ENCODE measurements around the gene CEND1.

CEND1 gene

DNA sequence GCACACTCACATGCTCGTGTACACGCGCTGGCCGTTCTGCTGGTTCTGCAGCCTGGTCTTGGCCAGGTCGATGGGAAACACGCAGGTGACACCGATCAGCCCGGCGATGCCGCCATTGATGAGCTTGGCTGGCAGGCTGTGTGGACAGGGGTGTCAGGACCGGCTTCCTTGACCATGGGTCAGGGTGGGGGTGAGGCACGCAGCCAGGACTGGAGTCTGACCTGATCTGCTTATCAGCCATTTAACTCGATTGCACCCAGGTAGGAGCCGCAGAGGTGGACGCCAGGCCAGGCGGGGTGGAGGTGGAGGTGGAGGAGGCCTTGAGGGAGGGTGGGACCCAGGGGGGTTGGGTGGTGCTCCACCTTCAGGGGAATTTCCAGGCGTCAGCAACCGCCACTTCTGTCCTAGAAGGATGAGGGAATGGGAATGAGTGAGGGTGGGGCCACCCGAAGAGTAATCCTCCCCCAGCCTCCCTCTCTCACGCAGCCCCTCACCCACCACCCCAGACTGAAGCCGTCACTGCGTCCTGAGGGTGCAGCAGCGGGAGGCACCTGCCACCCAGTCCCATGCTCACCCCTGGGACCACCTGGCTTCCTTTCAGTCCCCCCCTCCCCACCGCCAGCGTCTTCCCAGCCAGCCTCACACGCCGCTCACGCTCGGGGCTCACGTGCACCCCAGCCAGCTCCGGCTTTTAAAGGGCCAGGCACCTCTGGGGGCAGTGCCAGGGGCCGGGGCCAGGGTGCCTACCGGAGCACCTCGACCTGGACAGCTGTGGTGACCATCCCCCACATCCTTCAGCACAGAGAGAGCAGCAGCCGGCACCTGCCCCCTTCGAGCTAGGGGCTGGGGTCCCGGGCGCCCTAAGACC is 5.1 kb upstream of the CEND1 start:
- DNase-seq, result no peak

DNA sequence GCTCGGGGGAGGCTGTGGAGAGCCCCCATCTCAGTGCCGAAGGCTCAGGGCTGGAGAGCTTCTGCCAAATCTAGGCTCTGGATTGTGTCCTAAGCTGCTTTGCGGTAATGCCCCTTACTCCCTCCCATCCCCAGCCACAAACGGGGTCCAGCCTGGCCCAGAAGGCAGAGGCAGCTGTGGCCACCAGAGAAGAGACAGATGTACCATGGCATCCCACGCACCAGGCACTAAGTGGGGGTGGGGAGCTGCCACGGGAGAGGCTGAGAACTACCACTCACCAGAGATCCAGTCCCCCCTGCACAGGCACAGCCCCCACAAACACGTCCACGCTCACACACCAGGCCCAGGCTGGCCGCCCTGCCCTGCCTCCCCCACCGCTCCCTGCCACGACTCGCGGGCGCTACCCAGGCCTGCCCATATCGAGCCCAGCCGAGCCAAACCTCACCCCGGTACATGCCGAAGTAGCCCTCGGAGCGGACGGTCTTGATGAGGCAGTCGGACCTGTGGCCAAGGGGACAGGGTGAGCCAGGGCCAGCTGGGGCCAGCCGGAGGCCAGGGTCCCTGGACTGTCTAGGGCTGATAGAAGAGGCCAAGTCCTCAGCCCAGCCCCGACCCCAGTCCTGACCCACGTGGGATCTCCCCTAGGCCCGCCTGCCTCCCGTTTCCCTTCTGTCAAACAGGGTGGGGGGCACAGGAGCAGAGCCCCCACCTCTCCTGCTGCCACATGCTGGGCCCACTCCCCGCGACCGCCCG is 4.3 kb upstream of the CEND1 start:
- DNase-seq, result no peak

DNA sequence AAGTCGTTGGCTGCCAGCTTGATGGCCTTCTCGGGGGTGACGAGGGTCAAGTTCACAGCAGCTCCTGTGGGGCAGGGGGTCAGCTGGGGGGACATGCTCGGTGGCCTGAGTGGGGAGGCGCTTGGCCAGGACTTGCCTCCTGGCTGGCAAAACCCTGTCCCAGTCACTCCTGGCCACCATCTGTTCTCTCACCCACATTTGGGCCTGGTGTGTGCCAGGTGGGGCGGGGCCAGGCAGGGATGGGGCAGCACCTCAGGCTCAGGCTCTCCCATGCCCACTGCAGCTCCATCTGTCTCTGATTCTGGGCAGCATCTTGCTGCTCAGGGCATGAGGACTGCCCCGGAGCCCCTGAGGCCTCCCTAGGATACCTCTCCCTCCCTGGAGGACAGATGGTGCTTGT is 3.7 kb upstream of the CEND1 start:
- DNase-seq, result no peak

DNA sequence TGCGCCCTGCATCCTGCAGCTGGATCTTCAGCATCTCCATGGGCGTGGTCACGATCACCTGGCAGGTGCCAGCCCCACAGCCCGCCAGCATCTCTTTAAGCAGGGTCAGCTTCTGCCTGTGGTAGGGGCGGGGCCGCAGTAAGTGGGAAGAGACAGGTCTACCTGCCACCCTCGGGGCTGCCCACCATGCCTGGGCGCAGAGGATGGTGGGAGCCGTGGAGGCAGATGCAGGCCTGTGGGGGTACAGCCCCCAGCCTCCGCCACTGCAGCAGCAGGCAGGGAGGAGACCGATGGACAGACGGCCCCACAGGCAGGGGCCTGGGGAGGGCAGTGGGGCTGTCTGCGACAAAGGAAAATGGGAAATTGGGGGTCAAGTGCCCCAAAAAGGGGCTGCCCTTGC is 3.0 kb upstream of the CEND1 start:
- DNase-seq, result no peak

DNA sequence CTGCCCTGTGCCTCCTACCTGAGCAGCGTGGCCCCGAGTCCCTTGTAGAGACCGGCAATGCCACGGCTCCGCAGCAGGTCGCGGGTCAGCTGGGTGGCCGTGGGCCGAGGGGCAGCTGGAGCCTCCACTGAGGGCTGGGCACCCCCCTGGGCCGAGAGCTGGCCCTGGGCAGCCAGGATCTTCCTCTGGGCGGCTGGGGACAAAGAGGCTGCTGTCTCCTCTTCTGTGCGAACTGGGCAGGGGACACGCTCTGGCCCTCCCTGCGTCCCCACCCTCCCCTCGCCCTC is 2.6 kb upstream of the CEND1 start:
- DNase-seq, result no peak

DNA sequence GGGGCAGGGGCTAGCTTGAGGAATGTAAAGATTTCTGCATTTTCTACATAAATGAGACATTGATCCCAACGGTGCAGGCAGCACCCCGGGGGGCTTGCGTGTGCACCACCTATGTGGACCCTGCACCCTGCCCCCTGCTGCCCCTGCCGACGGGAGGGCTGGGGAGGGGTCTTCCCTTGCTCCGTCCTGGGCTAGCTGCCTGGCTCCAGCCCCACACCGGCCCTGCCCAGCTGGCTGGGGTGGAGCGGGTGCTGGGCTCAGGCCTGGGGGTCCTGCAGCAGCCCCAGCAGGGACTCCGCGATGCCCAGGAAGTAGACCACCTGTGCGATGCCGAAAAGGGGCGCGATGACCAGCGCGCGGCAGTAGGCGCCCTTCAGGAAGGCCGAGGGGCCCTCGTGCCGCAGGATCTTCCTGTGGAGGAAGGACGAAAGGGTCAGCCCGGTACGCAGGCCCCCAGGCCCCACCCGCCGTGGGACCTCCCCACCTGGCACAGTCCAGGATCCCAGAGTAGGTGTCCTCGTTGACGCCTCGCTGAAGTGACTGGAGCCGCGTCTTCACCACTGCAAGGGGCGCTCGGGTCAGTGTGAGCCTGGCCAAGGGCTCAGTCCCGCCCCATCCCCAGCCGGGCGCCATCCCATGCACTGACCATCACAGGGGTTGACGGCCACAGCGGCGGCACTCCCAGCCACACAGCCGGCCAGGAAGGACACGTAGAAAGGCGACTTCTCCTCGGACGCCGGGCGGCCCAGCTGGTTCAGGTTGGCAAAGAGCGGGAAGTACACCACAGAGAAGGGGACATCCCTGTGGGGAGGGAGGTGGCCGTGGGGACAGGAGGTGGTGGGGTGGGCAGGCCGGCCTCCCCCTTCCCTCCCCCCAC is 2.0 kb upstream of the CEND1 start:
- DNase-seq, result no peak

DNA sequence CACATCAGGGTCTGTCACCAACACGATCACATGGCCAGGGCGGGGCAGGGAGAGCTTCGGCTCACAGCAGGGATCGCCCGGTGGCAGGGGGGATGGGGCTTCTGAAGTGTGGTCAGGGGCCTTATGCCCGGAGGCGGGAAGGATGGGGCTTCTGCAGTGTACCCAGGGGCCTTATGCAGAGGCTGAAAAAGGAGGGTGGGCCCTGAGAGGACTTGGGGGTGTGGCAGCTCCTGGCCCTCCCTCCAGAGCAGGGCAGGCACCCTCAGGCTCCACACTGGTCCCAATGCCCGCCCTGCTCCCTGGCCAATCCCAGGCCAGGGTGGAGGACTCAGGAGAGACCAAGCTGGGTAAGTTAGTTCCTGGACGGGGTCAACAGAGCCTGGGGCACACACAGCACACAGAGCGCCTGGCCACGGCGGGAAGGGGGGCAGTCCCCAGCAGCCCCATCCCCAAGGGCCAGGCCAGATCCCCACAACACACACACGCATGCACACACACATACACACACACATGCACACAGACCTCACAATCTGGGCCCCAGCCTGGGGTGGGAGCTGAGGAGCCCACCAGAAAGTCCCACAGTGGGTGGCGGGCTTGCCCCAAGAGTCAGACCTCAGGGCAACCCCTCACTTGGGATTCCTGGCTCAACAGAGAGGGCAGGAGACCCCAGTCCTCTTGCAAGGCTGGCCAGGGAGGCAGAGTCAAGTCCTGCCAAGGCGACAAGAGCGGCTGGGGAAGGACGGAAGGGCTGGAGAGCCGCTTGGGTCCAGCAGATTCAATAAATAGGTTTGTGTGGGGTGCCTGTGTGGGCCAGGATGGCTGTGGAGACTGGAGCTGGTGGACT is 1.1 kb upstream of the CEND1 start:
- DNase-seq, result no peak

DNA sequence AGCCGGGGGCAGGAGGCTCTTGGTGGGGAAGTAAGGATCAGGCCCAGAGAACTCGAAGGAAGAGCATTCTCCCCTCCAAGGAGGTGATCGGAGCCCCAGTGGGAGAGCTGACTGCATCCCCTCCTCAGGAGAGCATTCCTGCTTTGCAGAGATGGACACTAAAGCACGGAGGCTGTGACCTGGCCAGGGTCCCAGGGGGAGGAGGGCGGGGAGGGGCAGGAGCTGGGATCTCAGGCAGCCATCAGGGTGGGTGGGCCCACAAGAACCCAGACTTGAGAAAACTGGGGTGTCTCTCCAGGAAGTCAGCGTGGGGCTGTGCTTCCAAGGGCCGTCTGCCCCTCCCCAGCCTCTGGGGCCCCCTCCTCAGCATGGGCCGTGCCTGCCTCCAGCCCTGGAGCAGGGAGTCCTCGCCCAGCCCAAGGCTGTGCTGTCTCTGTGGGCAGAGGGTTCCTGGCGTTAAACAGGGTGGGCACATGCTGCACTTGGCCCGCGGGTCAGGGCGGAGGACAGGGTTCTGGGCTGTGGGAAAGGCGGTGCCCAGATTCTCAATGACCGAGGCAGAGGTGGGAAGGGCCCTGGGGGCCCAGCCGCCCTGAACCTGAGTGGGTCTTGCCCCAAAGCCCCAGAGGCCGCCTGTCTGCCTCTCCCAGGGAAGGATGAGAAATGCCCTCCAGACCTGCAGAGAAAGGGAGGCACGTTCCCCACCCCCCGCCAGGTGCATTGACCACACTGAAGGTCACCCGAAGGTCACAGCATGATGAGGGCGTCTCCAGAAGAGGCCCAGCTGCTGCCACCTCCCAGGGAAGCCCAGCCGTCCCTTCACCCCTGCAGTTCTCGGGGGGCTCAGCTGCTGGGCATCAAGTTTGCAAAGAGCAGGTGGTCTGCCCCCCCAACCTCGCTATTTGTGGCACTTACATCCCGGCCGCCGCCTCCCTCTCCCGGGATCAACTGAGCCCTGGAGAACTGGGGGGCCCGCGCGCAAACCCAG is 643 bp downstream of the CEND1 start:
- DNase-seq, result no peak

DNA sequence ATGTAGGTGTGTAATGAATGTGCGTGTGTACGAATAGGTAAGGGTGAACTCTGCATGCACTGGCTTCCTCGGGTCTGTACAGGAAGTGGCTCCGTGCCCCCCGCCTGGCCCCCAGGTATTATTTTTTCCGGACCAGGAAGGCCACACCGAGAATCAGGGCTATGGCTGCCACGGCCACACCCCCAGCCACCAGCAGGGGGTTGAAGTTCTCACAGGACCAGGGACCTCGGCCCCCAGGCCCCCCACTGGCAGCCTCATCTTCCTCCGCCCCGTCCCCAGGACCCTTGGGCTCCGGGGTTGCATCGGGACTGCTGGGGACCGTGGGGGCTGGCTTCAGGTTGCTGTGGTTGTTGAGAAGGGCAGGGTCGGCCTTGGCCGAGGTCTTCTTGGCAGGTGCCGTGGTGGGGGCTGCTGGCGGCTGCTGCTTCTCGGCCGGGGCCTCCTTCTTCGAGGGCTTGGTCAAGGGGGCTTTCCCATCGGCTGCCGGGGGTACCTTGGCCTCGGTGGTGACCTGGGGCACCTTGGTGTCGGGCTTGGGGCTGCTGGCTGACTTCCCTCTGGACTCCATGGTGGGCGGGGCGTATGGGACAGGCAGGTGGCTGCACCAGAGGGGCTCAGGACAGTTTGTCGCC is 1.8 kb downstream of the CEND1 start:
- DNase-seq, result no peak

DNA sequence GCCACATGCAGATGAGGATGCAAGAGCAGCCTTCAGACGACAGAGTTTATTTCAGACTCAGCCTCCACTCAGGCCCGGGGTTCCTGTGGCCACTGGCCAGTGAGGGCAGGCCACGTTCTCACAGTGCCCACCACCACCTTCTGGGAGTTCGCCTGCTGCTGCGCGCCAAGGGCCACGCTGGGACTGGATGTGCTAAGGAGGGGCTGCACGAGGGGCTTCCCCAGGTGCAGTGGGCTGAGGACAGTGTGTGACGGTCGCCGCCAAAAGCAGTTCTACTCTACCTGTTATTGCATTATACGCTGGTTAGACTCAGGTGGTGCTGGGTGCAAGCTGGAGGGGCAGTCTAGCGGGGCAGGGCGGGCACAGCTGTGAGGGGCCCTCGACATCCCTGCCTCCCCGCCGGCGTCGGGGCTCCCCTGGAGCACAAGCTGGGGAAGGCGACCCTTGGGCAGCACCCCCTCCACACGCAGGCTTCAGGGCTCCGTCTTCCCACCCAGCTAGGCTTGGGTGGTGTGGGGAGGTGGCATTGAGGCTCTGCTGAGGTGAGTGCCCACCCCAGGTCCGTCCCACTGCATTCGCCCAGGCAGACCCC is 2.7 kb downstream of the CEND1 start:
- no peak for DNase-seq

DNA sequence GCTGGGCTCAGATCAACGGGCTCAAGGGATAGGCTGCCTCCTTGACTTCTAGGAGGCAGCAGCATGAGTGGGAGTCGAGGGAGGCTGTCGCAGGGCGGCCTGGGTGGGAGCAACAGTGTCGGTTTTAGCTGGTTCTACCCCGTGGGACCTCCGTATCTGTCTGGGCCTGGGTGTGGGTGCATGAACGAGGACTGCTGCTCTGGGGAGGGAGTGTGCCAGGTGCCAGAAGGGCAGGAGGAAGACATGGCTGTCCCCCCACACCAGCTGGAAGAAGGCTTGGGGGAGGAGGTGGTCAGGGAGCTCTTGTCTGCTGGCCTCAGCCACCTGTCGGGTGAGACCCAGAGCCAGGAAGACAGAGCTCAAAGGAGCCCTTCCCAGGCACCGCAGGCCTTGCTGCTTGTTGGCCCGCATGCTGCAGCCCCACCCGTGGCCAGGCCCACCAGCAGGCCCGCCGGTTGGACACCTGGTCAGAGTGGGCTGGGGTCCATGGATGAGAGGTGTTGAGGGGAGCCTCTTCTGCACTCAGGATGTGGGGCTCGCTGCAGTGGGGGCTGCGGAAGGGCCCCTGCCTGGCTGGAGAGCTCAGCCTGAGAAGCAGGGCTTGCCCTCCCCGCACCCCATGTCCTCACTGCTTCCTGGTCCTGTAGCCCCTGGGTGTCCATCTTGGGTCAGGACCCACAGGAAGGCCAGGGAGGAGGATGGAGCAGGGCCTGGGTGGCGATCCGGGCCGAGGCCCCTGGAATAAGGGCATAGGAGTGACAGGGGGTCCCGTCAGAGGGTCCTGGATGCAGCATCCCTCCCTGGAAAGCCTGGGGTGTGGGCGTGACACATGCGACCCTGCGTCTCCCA is 3.4 kb downstream of the CEND1 start:
- DNase-seq, result no peak

DNA sequence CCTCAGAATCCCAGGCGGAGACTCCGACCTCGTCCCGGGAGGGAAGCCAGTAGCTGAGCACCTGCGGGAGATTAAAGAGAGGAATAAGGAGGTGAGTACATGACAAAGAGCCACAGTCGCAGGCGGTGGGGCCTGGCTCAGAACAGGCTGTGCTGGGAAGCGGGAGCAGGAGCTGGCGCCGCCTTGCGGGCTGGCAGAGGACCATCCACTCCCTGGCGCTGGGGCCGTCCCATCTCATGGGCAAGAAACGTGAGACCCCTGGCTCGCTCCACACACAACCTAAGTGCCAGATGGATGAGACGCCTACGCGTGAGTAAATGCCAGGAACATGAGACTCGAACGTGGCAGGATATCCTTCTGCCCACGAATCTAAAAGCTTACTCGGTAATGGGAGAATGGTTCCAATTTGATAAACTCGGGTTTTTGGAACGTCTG is 6.3 kb downstream of the CEND1 start:
- DNase-seq, result peak; percentile 65

DNA sequence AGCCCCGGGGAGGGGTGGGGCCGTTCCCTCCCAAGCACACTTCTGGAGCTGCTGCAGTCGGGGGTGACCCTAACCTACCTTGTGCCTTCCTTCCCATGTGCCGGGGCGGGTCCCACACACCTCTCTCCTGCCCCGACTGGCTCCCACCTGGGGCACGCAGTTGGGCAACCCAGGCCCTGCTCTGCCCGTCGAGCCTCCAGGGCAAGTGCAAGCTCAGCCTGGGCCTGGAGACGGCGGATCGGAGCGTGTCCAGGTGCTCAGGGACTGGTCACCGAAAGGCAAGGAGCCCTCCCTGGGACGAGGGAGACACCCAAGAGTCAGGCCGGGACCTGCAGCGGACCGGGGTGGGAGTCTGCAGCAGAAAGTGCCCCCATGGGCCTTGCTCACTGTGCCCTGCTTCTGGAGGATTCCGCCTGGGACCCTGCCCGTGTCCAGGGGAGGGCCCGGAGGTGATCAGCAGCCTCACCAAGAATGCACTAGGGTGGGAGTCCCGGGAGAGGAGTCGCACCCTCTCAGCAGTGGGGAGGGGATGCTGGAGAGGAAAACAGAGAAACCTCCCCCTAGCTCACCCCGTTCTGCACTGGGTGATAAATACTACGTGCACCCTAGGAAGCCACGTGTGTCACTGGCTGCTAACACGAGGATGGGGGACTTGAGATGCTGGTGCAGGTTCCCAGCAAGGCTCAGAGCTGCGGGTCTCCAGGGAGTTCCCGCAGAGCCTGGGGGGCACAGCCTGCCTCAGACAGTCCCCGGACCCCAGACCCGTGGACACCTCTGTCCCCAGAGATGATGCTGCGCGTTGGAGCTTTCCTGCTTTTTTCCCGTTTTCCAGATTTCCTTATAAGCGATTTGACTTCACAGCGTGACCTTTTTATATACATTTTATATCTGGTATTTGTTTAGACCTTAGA is 7.4 kb downstream of the CEND1 start:
- DNase-seq, result no peak

DNA sequence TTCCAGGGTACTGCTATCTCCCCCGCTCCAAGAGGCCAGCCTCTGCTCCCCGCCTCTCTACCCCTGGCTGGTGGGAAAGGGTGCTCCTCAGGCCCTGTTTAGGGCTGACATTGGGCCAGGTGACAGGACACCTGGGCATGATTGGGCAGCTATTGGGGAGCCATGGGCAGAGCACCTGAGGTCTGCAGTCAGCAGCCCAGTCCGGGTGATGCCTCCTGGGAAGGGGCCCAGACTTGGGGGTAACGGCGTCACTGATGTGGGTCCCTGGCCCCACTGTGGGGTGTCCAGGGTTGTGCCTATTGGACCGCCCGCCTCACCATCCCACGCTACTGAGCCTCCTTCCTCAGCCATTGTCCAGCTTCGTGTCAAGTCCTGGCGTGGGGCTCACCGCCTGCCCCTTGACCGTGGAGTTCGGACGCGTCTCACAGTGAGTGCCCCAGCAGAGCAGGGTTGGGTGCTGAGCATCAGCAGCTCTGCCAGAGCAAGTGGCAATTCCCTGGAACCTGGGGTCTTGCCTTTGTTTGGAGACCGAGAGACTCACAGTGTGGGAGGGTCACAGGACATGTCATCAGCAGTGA is 9.8 kb downstream of the CEND1 start:
- DNase-seq, result no peak

DNA sequence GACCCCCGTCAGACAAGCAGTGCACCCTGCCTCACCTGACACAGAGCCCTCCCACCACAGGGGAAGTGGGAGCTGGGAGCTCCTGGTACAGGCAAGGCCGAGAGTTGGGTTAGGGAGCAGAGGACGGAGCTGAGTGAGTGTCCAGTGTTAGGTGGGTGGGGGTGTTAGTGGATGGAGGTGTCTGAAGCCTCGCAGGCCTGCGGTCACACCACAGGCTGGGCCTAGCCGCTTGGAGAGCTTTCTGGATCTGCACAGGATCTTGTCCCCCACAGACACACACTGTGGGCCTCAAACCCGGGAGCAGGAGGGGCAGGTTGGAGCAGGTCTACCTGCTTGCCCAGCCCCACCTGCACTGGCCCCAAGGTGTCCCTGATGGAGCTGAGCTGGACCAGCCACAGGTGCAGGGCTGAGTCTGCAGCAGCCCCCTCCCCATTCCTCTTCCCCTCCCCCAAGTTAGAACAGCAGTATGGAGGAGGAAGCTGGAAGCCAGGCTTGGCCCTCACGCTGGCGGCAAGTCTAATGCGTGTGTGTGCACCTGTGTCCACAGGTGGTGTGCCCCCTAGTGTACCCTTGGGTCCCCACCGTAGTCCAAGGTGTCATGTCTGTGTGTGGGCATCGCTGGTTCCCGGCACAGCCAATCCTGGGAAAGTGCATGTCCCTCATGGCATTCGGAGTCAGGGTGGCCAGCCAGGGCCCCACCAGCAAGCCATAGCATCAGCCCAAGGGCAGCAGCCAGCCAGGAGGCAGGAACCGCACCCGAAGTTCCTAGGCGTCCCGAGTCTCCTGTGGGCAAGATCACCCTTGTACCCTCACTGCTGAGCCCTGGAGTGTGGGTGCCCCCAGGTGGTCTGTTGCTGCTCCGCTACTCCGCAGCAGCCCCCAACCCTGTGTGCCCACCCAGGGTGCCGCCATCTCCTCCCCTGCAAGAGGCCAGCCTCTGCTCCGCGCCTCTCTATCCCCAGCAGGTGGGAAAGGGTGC is 10.6 kb downstream of the CEND1 start:
- DNase-seq, result no peak

Data from DMS79 (cell line).